Endothelial cell (in vitro differentiated cells): ENCODE results near the gene MFAP5. TPM values are rescaled to one million over a fixed set of nuclear protein-coding genes. Genes with fewer than 3 reads are reported as not detected.

Experiments used
- DNase-seq: peaks from one replicate; pipeline ENCODE4 v3.0.0; 2021; ENCODE audit warnings: low spot score
- H3K27ac Mint-ChIP-seq: one replicate; pipeline ENCODE4 v1.8.0; 2021; ENCODE audit warnings: mixed read lengths, inconsistent platforms; ENCODE audit not compliant: unreplicated experiment
- H3K27me3 Mint-ChIP-seq: one replicate; pipeline ENCODE4 v1.8.0; 2021; ENCODE audit warnings: mild to moderate bottlenecking, moderate library complexity, mixed read lengths, inconsistent platforms; ENCODE audit not compliant: unreplicated experiment
- H3K36me3 Mint-ChIP-seq: one replicate; pipeline ENCODE4 v1.8.0; 2021; ENCODE audit warnings: mild to moderate bottlenecking, low read depth, mixed read lengths, inconsistent platforms; ENCODE audit not compliant: unreplicated experiment
- H3K4me1 Mint-ChIP-seq: one replicate; pipeline ENCODE4 v1.8.0; 2021; ENCODE audit warnings: mild to moderate bottlenecking, mixed read lengths, inconsistent platforms; ENCODE audit not compliant: unreplicated experiment
- H3K4me3 Mint-ChIP-seq: one replicate; pipeline ENCODE4 v1.8.0; 2021; ENCODE audit warnings: mild to moderate bottlenecking, mixed read lengths, inconsistent platforms; ENCODE audit not compliant: unreplicated experiment
- H3K9me3 Mint-ChIP-seq: one replicate; pipeline ENCODE4 v1.8.0; 2021; ENCODE audit warnings: mixed read lengths, inconsistent platforms; ENCODE audit not compliant: unreplicated experiment
- CTCF ChIP-seq: fragments of 200-600 bp; sonication (generic); IDR thresholded peaks from one replicate; pipeline ENCODE4 v1.5.0; 2021; ENCODE audit warnings: antibody characterized with exemption; ENCODE audit not compliant: unreplicated experiment
- total RNA-seq: library from RNA; stranded (reverse); fragmentation: NEBNext Ultra II Directional; extraction: Animal tissue kit (Norgen Biotek cat#: 25700); gene quantifications from one replicate; pipeline ENCODE4 v1.2.1, GENCODE V29; 2021; ENCODE audit not compliant: unreplicated experiment

MFAP5 gene
- total RNA-seq, 1 donor from 2014 or later: 0.31 TPM

- Mint-ChIP-seq H3K4me3 (no peak overlapping the region), H3K27me3 (no peaks in the 10 kb centered on the region), H3K27ac (no peak overlapping the region), H3K36me3 (no peaks in the 10 kb centered on the region), H3K9me3 (no peaks in the 10 kb centered on the region), H3K4me1 (peaks cover 6% of the 10 kb centered on the region)
- no peak for TF ChIP-seq CTCF
- DNase-seq: no peak
Measured at GRCh38 chr12:8655421-8655820, 7.2 kb downstream of the MFAP5 start.

DNA sequence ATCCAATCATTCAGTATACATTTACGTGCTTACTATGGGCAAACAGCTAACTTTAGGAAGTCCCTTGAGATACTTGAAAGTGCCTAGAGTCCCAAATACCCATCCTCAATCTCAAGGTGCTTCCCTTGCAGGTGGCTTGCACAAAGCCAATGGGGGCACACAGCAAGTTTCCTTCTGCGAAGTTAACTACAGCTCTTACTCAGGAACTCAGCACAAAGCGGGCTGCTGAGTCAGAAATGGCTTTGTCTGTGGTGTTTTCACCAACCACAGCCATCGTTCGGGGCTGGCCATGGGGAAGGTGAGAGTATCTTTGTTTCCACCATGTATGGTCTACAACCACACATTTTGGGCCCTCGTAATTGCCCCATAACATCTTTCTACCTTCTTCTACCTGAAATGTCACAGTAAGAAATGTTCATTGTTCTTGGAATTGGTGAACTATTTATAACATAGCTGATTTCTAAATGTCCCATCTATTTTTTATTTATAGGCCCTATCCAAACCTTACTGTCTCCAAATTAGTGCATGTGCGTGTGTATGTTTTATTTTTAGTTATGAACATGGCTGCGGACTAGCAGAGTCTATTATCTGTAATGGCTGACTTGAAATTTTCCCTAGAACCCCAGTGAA lies 13.9 kb downstream of the MFAP5 start:
- TF ChIP-seq CTCF: no peak
- no peaks in the 10 kb centered on the region for H3K9me3 Mint-ChIP-seq
- H3K4me3 Mint-ChIP-seq: no peak overlapping the region
- H3K27me3 Mint-ChIP-seq: peaks cover 2% of the 10 kb centered on the region
- H3K36me3 Mint-ChIP-seq: no peaks in the 10 kb centered on the region
- DNase-seq: no peak
- H3K27ac Mint-ChIP-seq: no peak overlapping the region
- peaks cover 7% of the 10 kb centered on the region for H3K4me1 Mint-ChIP-seq

DNA sequence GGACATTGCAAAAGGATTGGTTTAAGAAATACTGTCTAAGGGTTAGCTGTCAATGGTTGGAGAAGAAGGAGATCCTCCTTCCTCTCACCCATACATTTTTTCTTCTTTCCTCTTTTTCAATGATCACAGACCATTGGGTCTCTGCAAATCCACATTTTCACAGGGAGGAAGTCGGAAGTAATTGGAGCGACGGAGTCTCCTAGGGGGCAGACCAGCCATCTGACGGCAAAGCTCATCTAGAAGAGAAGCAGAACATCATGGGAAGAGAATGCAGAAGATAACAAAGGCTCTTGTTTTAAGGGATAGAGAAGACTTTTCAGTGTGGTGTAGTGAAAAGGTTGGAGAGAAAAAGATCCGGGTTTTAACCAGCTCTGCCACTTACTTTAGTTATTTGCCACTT lies 14.7 kb downstream of the MFAP5 start:
- TF ChIP-seq CTCF: no peak
- Mint-ChIP-seq H3K36me3 (no peaks in the 10 kb centered on the region), H3K27me3 (peaks cover 2% of the 10 kb centered on the region), H3K27ac (no peak overlapping the region), H3K4me1 (peaks cover 7% of the 10 kb centered on the region), H3K4me3 (no peak overlapping the region), H3K9me3 (no peaks in the 10 kb centered on the region)
- DNase-seq: no peak

DNA sequence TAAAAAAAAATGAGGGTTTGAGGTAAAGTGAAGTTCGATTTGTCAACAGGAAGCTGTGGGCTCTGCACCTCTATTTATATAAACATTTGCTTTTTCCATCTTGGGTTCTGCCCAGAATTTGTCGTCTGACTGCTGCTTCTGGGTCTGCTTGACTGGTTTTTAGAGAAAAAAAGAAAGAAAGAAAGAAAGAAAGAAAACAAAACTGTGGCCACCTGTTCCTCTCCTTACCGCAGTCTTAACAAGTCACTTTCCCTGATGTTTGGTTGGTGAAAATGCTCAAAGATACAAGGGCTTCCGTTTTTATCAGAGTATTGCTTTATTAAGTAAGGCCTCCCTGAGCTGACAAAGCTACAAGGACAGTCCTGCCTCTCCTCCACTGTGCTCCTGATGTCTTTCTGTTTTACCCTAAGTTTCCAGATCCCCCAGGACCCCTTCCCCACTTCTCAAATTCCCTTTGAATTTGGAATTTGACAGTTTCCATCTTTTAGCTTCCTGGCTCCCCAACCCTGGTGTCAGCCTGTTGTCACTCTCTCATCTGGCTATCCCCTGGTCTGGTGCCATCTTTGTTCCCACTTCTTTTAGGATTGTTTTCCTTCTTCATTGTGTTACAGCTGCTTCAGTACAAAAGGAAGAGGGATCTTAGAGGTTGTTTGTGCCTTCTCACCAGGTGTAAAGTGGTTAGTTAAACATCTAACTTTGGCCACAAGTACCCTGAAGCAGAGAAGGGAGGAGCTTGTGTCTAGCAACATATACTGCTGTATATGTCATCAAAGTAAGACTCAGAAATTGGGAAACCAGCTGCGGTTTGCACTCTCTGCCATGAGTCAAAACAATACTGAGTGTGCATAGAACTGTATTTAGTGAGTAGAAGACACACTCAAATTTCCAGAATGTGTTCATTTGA lies 18.0 kb downstream of the MFAP5 start:
- H3K27ac Mint-ChIP-seq: no peak overlapping the region

More for the DNA sequence above, 18.0 kb downstream of the MFAP5 start:
- Mint-ChIP-seq H3K9me3 (no peaks in the 10 kb centered on the region), H3K4me1 (peaks cover 7% of the 10 kb centered on the region), H3K27me3 (peaks cover 1% of the 10 kb centered on the region), H3K4me3 (no peak overlapping the region), H3K36me3 (no peaks in the 10 kb centered on the region)
- no peak for DNase-seq
- TF ChIP-seq CTCF: no peak
